ENCODE measurements around the gene TMEM125. TPM values are rescaled to one million over a fixed set of nuclear protein-coding genes. Genes with fewer than 3 reads are reported as not detected.

TMEM125 gene
- total and polyA plus RNA-seq, 3 donors from 2014 or later: 0.71 to 2.2 (median 2.0) TPM

DNA sequence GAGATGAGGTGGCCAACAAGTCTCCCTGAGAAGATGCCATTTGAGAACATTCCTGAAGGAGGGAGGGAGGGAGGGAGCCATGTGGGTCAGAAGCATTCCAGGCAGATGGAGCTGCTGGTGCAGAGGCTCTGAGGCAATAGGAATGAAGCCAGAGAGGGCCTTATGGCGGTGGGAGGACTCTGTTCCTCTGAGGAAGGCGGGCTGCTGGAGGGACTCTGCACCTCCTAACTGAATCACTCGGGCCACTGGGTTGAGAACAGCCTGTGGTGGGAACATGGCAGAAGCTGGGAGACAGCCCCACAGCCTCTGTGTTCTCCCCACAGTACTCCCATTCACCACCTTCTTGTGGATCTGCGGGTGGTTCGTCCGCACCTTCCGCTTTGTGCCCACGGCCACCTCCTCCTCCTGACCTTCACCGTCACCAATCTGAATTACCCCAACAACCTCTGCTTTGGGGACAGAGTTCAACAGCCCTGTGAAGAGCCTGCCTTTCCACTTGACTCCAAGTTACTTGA, 2.4 kb upstream of the TMEM125 start:
- TF ChIP-seq CTCF (IDR thresholded peaks at IDR 0.05) (no peak), POLR2A (IDR thresholded peaks at IDR 0.05) (no peak)
- intact Hi-C loops (cut with DNase I; ENCODE audit: low total_unique reads): no loop called here
- WGBS, 2 donors: 84 to 86% methylated on average over 9 of the region's 9 CpGs
- no peaks in the 10 kb centered on the region for H3K9me3 ChIP-seq
- no peaks in the 10 kb centered on the region for H3K36me3 ChIP-seq (ENCODE audit: low read depth, missing control alignments)
- H3K27me3 ChIP-seq: no peaks in the 10 kb centered on the region
- H3K4me3 ChIP-seq: no peak overlapping the region
- H3K27ac ChIP-seq: no peak overlapping the region
- peak; percentile 13 for DNase-seq
- peaks cover 5% of the 10 kb centered on the region for H3K4me1 ChIP-seq

DNA sequence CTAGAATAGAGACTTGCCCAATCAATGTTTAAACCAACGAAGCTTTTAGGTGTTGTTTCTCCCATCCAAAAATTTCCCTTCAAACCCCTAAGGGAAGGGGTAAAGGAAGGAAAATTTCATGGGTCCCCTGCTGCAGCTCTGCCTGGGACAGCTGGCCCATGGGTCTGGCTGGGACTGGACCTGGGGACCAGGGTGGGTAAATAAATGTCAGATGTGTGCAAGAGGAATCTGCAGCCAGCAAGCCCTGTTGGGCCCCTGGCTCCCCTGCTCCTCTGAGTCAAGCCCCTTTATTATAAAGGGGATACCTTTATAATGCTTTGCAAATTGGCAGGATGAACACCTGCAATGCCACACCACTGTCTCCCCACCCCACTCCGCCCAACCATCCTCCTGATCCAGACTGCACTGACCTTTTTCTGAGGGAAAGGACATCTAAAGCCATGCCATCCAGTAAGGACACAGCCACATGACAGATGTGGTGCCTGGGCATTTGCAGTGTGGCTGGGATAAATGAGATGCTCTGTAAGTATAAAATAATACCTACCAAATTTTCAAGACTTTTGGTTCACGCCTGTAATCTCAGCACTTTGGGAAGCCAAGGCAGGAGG, 1.9 kb upstream of the TMEM125 start:
- no peaks in the 10 kb centered on the region for H3K27me3 ChIP-seq
- peaks cover 5% of the 10 kb centered on the region for H3K4me1 ChIP-seq
- 87 to 92% methylated on average over 3 of the region's 3 CpGs for WGBS, 2 donors
- no peak overlapping the region for H3K4me3 ChIP-seq
- peak; percentile 7 for DNase-seq
- TF ChIP-seq POLR2A (IDR thresholded peaks at IDR 0.05) (no peak), CTCF (IDR thresholded peaks at IDR 0.05) (no peak)
- no peaks in the 10 kb centered on the region for H3K9me3 ChIP-seq
- no peaks in the 10 kb centered on the region for H3K36me3 ChIP-seq (ENCODE audit: low read depth, missing control alignments)
- no peak overlapping the region for H3K27ac ChIP-seq
- intact Hi-C loops (cut with DNase I; ENCODE audit: low total_unique reads): no loop called here

GRCh38 chr1:43270421-43271095, 775 bp downstream of the TMEM125 start:
- 8 to 17% methylated on average over 22 to 24 of the region's 29 CpGs for WGBS, 2 donors
- DNase-seq: peak; percentile 61
- H3K4me3 ChIP-seq: peak overlapping the region; percentile 26 to 52
- H3K9me3 ChIP-seq: no peaks in the 10 kb centered on the region
- intact Hi-C loops (cut with DNase I; ENCODE audit: low total_unique reads): no loop called here
- no peak for TF ChIP-seq CTCF (IDR thresholded peaks at IDR 0.05)
- no peak for TF ChIP-seq POLR2A (IDR thresholded peaks at IDR 0.05)
- H3K27ac ChIP-seq: no peak overlapping the region
- H3K36me3 ChIP-seq (ENCODE audit: low read depth, missing control alignments): no peaks in the 10 kb centered on the region
- peaks cover 12% of the 10 kb centered on the region for H3K4me1 ChIP-seq
- H3K27me3 ChIP-seq: no peaks in the 10 kb centered on the region

GRCh38 chr1:43271186-43272118, 1.7 kb downstream of the TMEM125 start:
- 67 to 73% methylated on average over 12 of the region's 12 CpGs for WGBS, 2 donors
- intact Hi-C loops (cut with DNase I; ENCODE audit: low total_unique reads): no loop called here
- Histone ChIP-seq H3K36me3 (ENCODE audit: low read depth, missing control alignments) (no peaks in the 10 kb centered on the region), H3K9me3 (no peaks in the 10 kb centered on the region), H3K4me1 (peaks cover 12% of the 10 kb centered on the region), H3K27me3 (no peaks in the 10 kb centered on the region), H3K27ac (no peak overlapping the region), H3K4me3 (peak overlapping the region in 1 of 2 donors; percentile 52)
- no peak for TF ChIP-seq POLR2A (IDR thresholded peaks at IDR 0.05)
- TF ChIP-seq CTCF (IDR thresholded peaks at IDR 0.05): no peak
- DNase-seq: no peak

All from testis (tissue), 3 donors.